H1 (cell line): ENCODE results near the gene FOXD3. TPM values are rescaled to one million over a fixed set of nuclear protein-coding genes. Genes with fewer than 3 reads are reported as not detected.

ENCODE experiments used
- microRNA-seq, 2 experiments: library from miRNA; unstranded; fragments of <30 nt; microRNA quantifications; one replicate each; pipeline versions ENCODE4 to v1.2.0, GENCODE V29; 2016 to 2020; ENCODE audit warnings: borderline microRNAs expressed in 2 of 2, borderline number of aligned reads in 2 of 2, borderline replicate concordance in 1 of 2
- polyA plus RNA-seq, 7 experiments: library from polyadenylated mRNA; depleted of rRNA in 3 of 7; stranded (reverse) in 5 of 7; unstranded in 2 of 7; fragments of >200 nt in 5 of 7; fragments of 200-250 nt in 2 of 7; gene quantifications; 1 replicate in 5 of 7; 2 replicates in 1 of 7; 4 replicates in 1 of 7; pipeline versions ENCODE4 v1.2.1 to v1.2.3, GENCODE V29; 2011 to 2013; ENCODE audit warnings: missing spikeins in 2 of 7, mixed read lengths in 2 of 7
- small RNA-seq: library from polyadenylated mRNA; stranded (forward); fragments of <200 nt; extraction: miRNeasy Mini kit (QIAGEN cat#:217004); gene quantifications from one replicate; pipeline ENCODE3, GENCODE V24; 2013; ENCODE audit not compliant: insufficient read depth
- total RNA-seq: library from RNA; stranded (reverse); fragmentation: NEBNext Ultra II Directional; extraction: Animal tissue kit (Norgen Biotek cat#: 25700); gene quantifications from 2 replicates; pipeline ENCODE4 v1.2.1, GENCODE V29; 2021

FOXD3 gene
- total and polyA plus RNA-seq, 2 of the 8 experiments (the other 6 are each of a cell fraction or from before 2014, with no cell fraction given), result 8.7 to 33.7 TPM

Small RNA genes within 50 kb of the gene (microRNA-seq; reads per million reads assigned to microRNA genes)
- 0 reads per million in 2 experiments for gene MIR6068

Small RNA genes within 50 kb of the gene (small RNA-seq; reads per million reads assigned to genes)
- not detected for gene MIR6068
- gene RF00019, result not detected

Other genes with a start within 250 kb of the FOXD3 start
- gene ALG6, start 45.1 kb downstream of the FOXD3 start, total RNA-seq, result 25.1 and 26.8 TPM in 2 replicates
- 8.4 and 17.8 TPM in 2 replicates for gene ALG6, start 45.1 kb downstream of the FOXD3 start, polyA plus RNA-seq (2011; rRNA removed)
- 43.3 and 49.1 TPM in 2 replicates for gene ITGB3BP, start 200.7 kb downstream of the FOXD3 start, total RNA-seq
- gene ITGB3BP, start 200.7 kb downstream of the FOXD3 start, polyA plus RNA-seq (2011; rRNA removed), result 8.4 and 17.6 TPM in 2 replicates
- 2.5 and 3.1 TPM in 2 replicates for gene EFCAB7, start 201.0 kb downstream of the FOXD3 start, total RNA-seq
- gene EFCAB7, start 201.0 kb downstream of the FOXD3 start, polyA plus RNA-seq (2011; rRNA removed), result 0.55 and 1.1 TPM in 2 replicates